ENCODE results near the gene PDE3B.

The PDE3B gene

GRCh38 chr11:14907411-14908213 is 264.0 kb downstream of the PDE3B start:
- H3K4me3 ChIP-seq (ENCODE audit: low read length) = no peak overlapping the region
- DNase-seq (ENCODE audit: low read depth) = peak; percentile 17
- TF ChIP-seq CTCF (conservative IDR thresholded peaks at IDR 0.05; ENCODE audit: low read length) = peak; percentile 58

- TF ChIP-seq CTCF (conservative IDR thresholded peaks at IDR 0.05; ENCODE audit: low read length) = peak; percentile 76
- DNase-seq (ENCODE audit: low read depth) = peak; percentile 66
- H3K4me3 ChIP-seq (ENCODE audit: low read length) = no peak overlapping the region
Measured at GRCh38 chr11:14908214-14908880, 264.7 kb downstream of the PDE3B start.

GRCh38 chr11:14914536-14914935 is 270.9 kb downstream of the PDE3B start:
- TF ChIP-seq CTCF (conservative IDR thresholded peaks at IDR 0.05; ENCODE audit: low read length) = no peak
- no peak for DNase-seq (ENCODE audit: low read depth)
- H3K4me3 ChIP-seq (ENCODE audit: low read length) = no peak overlapping the region

GRCh38 chr11:14916403-14916802 is 272.8 kb downstream of the PDE3B start:
- no peak for TF ChIP-seq CTCF (conservative IDR thresholded peaks at IDR 0.05; ENCODE audit: low read length)
- no peak overlapping the region for H3K4me3 ChIP-seq (ENCODE audit: low read length)
- DNase-seq (ENCODE audit: low read depth) = no peak
